Astrocyte (in vitro differentiated cells and primary cell): ENCODE results near the gene SDK1. TPM values are rescaled to one million over a fixed set of nuclear protein-coding genes. Genes with fewer than 3 reads are reported as not detected.

Source experiments
- DNase-seq: peaks from one replicate; pipeline ENCODE4 v3.0.0-alpha.2; 2010; ENCODE audit warnings: low read depth
- FAIRE-seq: peaks from 2 replicates; lab custom pipeline; 2011; peaks lifted over from hg19 to GRCh38; lab: Jason Lieb, UNC
- H2AFZ ChIP-seq: 2 replicates; pipeline ENCODE4 v1.6.0; 2012; ENCODE audit warnings: low read depth, low read length, inconsistent platforms
- H3K27ac ChIP-seq: 2 replicates; pipeline ENCODE4 v1.5.1; 2011; ENCODE audit warnings: low read depth, low read length, inconsistent platforms
- H3K27me3 ChIP-seq: 2 replicates; pipeline ENCODE4 v1.6.0; 2011; ENCODE audit warnings: low read length, inconsistent platforms; ENCODE audit not compliant: insufficient read depth
- H3K36me3 ChIP-seq: 2 replicates; pipeline ENCODE4 v1.5.1; 2011; ENCODE audit warnings: low read length, inconsistent platforms; ENCODE audit not compliant: insufficient read depth
- H3K4me1 ChIP-seq: 2 replicates; pipeline ENCODE4 v1.5.1; 2011; ENCODE audit warnings: low read length, inconsistent platforms; ENCODE audit not compliant: insufficient read depth
- H3K4me2 ChIP-seq: 2 replicates; pipeline ENCODE4 v1.6.0; 2012; ENCODE audit warnings: low read length, inconsistent platforms
- H3K4me3 ChIP-seq: 2 replicates; pipeline ENCODE4 v1.5.1; 2011; ENCODE audit warnings: low read depth, mild to moderate bottlenecking, low read length, inconsistent platforms; ENCODE audit not compliant: insufficient read depth
- H3K79me2 ChIP-seq: 2 replicates; pipeline ENCODE4 v1.6.0; 2012; ENCODE audit warnings: mild to moderate bottlenecking, low read length, inconsistent platforms; ENCODE audit not compliant: insufficient read depth
- H3K9ac ChIP-seq: 2 replicates; pipeline ENCODE4 v1.6.0; 2012; ENCODE audit warnings: mild to moderate bottlenecking, low read length, inconsistent platforms
- H3K9me3 ChIP-seq: 2 replicates; pipeline ENCODE4 v1.5.1; 2012; ENCODE audit warnings: low read depth, mild to moderate bottlenecking, low read length, inconsistent platforms; ENCODE audit not compliant: insufficient read depth
- H4K20me1 ChIP-seq: 2 replicates; pipeline ENCODE4 v1.6.0; 2012; ENCODE audit warnings: low read length, inconsistent platforms; ENCODE audit not compliant: insufficient read depth
- H3K27ac Mint-ChIP-seq: one replicate; pipeline ENCODE4 v1.8.0; 2021; ENCODE audit warnings: mild to moderate bottlenecking, mixed read lengths; ENCODE audit not compliant: unreplicated experiment
- H3K27me3 Mint-ChIP-seq: one replicate; pipeline ENCODE4 v1.8.0; 2021; ENCODE audit warnings: low read depth, mixed read lengths; ENCODE audit not compliant: unreplicated experiment
- H3K36me3 Mint-ChIP-seq: one replicate; pipeline ENCODE4 v1.8.0; 2021; ENCODE audit warnings: low read depth, mixed read lengths; ENCODE audit not compliant: unreplicated experiment
- H3K4me1 Mint-ChIP-seq: one replicate; pipeline ENCODE4 v1.8.0; 2021; ENCODE audit warnings: low read depth, mixed read lengths; ENCODE audit not compliant: unreplicated experiment
- H3K4me3 Mint-ChIP-seq: one replicate; pipeline ENCODE4 v1.8.0; 2021; ENCODE audit warnings: mild to moderate bottlenecking, moderate library complexity, mixed read lengths; ENCODE audit not compliant: unreplicated experiment
- H3K9me3 Mint-ChIP-seq: one replicate; pipeline ENCODE4 v1.8.0; 2021; ENCODE audit warnings: mild to moderate bottlenecking, mixed read lengths; ENCODE audit not compliant: unreplicated experiment
- EZH2 ChIP-seq: IDR thresholded peaks from 2 replicates; pipeline ENCODE4 v1.6.1; 2012; ENCODE audit warnings: mild to moderate bottlenecking, low read length, inconsistent platforms; ENCODE audit not compliant: insufficient read depth
- total RNA-seq: library from RNA; stranded (reverse); gene quantifications from 2 replicates; pipeline ENCODE4 v1.2.1, GENCODE V29; 2021
- TF ChIP-seq, protein P1 (sequence below): IDR thresholded peaks from 2 replicates; pipeline ENCODE4 v1.5.1; 2011; ENCODE audit warnings: low read depth, mild to moderate bottlenecking, inconsistent platforms, low read length, moderate library complexity; ENCODE audit not compliant: insufficient read depth

SDK1 gene
- total RNA-seq, 1 donor from 2014 or later = 4.2 TPM

DNA sequence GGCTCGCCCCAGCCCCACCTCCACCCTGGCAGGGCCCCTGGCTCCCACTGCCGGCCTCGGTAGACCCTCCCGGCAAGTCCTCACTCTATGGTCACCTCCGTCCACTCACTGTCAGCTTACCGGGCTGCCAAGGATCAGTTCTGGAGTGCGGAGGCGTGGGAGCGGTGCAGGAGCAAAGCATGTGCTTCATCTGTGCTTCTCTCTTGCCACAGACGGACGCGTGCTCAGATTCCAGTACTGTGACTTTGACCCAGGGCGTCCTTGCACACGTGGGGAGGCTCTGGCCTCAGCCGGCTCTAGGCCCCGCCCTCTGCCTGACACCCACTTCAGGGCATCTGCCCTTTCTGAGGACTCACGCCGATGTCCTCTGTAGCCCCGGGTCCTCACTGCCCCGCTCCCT is 833.6 kb downstream of the SDK1 start:
- H3K4me3 ChIP-seq = no peak overlapping the region
- peaks cover 62% of the 10 kb centered on the region for H3K27me3 Mint-ChIP-seq
- no peak overlapping the region for H3K4me2 ChIP-seq
- H3K27me3 ChIP-seq = no peaks in the 10 kb centered on the region
- H3K36me3 Mint-ChIP-seq = peaks cover 2% of the 10 kb centered on the region
- H3K27ac ChIP-seq = no peak overlapping the region
- H3K79me2 ChIP-seq = no peaks in the 10 kb centered on the region
- FAIRE-seq = no peak
- no peak overlapping the region for H2AFZ ChIP-seq
- H3K4me1 Mint-ChIP-seq = no peaks in the 10 kb centered on the region
- no peaks in the 10 kb centered on the region for H3K36me3 ChIP-seq
- TF ChIP-seq, protein P1, sequence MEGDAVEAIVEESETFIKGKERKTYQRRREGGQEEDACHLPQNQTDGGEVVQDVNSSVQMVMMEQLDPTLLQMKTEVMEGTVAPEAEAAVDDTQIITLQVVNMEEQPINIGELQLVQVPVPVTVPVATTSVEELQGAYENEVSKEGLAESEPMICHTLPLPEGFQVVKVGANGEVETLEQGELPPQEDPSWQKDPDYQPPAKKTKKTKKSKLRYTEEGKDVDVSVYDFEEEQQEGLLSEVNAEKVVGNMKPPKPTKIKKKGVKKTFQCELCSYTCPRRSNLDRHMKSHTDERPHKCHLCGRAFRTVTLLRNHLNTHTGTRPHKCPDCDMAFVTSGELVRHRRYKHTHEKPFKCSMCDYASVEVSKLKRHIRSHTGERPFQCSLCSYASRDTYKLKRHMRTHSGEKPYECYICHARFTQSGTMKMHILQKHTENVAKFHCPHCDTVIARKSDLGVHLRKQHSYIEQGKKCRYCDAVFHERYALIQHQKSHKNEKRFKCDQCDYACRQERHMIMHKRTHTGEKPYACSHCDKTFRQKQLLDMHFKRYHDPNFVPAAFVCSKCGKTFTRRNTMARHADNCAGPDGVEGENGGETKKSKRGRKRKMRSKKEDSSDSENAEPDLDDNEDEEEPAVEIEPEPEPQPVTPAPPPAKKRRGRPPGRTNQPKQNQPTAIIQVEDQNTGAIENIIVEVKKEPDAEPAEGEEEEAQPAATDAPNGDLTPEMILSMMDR = no peak
- TF ChIP-seq EZH2 = no peak
- H3K9me3 ChIP-seq = no peaks in the 10 kb centered on the region
- H3K27ac Mint-ChIP-seq = no peak overlapping the region
- no peaks in the 10 kb centered on the region for H3K4me1 ChIP-seq
- H3K9me3 Mint-ChIP-seq = peaks cover 3% of the 10 kb centered on the region
- DNase-seq = no peak
- no peak overlapping the region for H3K4me3 Mint-ChIP-seq
- H3K9ac ChIP-seq = no peak overlapping the region
- H4K20me1 ChIP-seq = no peaks in the 10 kb centered on the region

DNA sequence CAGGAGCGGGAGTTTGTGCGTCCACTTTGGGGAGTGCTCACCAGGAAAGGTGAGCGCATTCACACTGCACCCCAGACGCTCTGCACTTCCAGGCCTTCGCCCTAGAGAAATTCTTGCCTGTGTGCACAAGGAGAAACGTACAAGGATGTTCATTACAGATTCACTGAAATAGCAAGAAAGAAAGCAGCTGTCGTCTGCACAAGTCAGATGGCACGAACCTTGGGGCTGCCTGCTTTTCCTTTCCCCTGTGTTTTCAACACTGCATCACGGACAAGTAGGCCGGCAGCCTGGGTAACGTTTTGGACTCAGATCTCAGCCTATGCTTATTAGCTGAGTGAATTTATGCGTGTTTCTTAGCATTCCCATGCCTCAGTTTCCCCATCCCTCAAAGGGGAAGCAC is 834.2 kb downstream of the SDK1 start:
- no peak overlapping the region for H3K4me2 ChIP-seq
- H3K9me3 ChIP-seq = no peaks in the 10 kb centered on the region
- no peak overlapping the region for H3K4me3 ChIP-seq
- H3K27me3 ChIP-seq = no peaks in the 10 kb centered on the region
- no peaks in the 10 kb centered on the region for H4K20me1 ChIP-seq
- Mint-ChIP-seq H3K4me3 (no peak overlapping the region), H3K4me1 (no peaks in the 10 kb centered on the region), H3K9me3 (peaks cover 3% of the 10 kb centered on the region), H3K27me3 (peaks cover 60% of the 10 kb centered on the region), H3K36me3 (peaks cover 2% of the 10 kb centered on the region), H3K27ac (no peak overlapping the region)
- H3K36me3 ChIP-seq = no peaks in the 10 kb centered on the region
- H3K79me2 ChIP-seq = no peaks in the 10 kb centered on the region
- H3K4me1 ChIP-seq = no peaks in the 10 kb centered on the region
- H3K9ac ChIP-seq = no peak overlapping the region
- no peak overlapping the region for H2AFZ ChIP-seq
- no peak for DNase-seq
- no peak for FAIRE-seq
- TF ChIP-seq, protein P1 = no peak
- no peak for TF ChIP-seq EZH2
- no peak overlapping the region for H3K27ac ChIP-seq

DNA sequence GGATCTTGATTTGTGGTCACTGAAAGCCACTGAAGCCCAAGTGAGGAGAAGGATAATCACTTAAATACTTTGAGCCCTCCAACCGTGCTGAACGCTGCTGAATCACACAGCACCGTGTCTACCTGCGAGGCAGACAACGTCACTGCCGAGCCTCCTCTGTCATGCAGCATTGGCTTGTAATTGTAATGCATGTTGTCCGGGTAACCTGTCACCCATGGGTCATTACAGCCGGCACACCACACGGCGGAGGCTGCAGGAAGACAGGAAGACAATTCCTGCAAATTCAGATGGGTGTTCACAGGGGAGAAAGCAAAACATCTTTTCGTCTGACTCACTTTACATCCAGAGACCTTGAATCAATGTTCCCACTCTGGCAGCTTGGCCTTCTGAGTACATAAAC is 835.0 kb downstream of the SDK1 start:
- Histone ChIP-seq H3K36me3 (no peaks in the 10 kb centered on the region), H3K4me2 (no peak overlapping the region), H3K79me2 (no peaks in the 10 kb centered on the region), H3K27ac (no peak overlapping the region), H4K20me1 (no peaks in the 10 kb centered on the region), H3K27me3 (no peaks in the 10 kb centered on the region), H3K4me3 (no peak overlapping the region), H2AFZ (peak overlapping the region; percentile 0), H3K4me1 (no peaks in the 10 kb centered on the region), H3K9ac (no peak overlapping the region), H3K9me3 (no peaks in the 10 kb centered on the region)
- TF ChIP-seq, protein P1 = no peak
- no peak for TF ChIP-seq EZH2
- Mint-ChIP-seq H3K36me3 (peaks cover 2% of the 10 kb centered on the region), H3K9me3 (no peaks in the 10 kb centered on the region), H3K4me1 (no peaks in the 10 kb centered on the region), H3K27ac (no peak overlapping the region), H3K4me3 (no peak overlapping the region), H3K27me3 (peaks cover 61% of the 10 kb centered on the region)
- FAIRE-seq (no peak), DNase-seq (no peak)
